NCI-H510A treated with DMSO at 0.1 percent for 48 hours (cell line): ENCODE results near the gene PLEKHG3.
A peak's percentile ranks its signal among the peaks of the same experiment; 100 is the strongest.

ENCODE experiments used
- DNase-seq: peaks from one replicate; lab custom pipeline; 2025; lab: John Stamatoyannopoulos, UW

Gene PLEKHG3

GRCh38 chr14:64747327-64747726, 43.1 kb downstream of the PLEKHG3 start:
- DNase-seq, result no peak

- DNase-seq, result no peak
These were observed 44.3 kb downstream of the PLEKHG3 start for GRCh38 chr14:64748521-64748920.

DNA sequence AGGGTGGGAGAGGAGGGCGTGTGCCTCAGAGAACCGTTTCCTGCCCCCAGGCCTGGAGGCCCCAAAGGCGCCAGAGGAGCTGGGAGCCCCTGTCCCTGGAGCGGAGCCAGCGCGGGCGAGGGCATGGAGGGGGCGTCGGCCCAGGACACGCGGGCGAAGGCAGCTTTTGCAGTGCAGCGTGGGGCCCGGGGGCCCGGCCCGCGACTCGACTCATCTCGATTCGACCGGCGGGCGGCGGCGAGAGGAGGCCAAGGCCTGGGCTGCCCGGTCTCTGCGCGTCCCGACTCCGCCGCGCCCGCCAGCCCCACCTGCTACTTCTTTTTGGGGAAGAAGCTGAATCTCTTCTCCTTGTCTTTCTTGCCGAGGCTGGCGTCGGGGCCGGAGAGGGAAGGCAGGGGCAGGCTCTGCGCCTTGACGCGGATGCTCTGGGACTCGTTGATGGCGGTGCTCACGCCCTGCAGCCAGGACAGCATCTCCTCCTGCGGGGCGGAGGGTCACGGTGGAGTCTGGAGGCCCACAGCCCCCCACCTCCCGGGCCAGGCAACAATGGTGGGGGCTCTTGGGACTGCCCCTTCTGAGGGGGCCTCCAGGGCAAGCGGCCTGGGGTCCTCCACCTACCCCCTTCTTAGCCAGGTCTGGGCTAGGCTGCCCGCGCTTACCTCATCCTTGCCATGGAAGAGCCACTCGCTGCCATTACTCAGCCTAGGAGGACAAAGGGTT, 44.9 kb downstream of the PLEKHG3 start:
- DNase-seq, result no peak

- no peak for DNase-seq
These were observed 48.7 kb downstream of the PLEKHG3 start for GRCh38 chr14:64752909-64753308.

GRCh38 chr14:64753374-64753773, 49.1 kb downstream of the PLEKHG3 start:
- no peak for DNase-seq

GRCh38 chr14:64753999-64754398, 49.8 kb downstream of the PLEKHG3 start:
- DNase-seq, result no peak

DNA sequence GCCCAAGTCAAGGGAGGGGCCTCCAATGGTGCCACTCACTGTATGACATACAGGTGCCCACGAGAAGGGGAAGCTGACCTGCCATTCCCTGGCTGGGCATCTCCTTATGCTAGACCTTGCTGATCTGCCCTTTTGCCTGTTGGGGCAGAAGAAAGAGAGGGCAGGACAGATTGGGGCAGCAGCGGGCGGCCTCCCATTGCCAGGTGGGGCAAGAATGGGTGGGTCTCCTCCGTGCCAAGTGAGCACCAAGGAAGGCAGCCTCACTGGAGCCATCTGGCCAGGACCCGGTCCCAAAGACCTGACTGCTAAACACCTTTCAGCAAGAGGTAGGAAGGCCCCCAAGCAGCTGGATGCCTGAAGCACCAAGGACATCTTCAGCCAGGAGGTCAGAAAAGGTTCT, 50.5 kb downstream of the PLEKHG3 start:
- DNase-seq, result no peak

DNA sequence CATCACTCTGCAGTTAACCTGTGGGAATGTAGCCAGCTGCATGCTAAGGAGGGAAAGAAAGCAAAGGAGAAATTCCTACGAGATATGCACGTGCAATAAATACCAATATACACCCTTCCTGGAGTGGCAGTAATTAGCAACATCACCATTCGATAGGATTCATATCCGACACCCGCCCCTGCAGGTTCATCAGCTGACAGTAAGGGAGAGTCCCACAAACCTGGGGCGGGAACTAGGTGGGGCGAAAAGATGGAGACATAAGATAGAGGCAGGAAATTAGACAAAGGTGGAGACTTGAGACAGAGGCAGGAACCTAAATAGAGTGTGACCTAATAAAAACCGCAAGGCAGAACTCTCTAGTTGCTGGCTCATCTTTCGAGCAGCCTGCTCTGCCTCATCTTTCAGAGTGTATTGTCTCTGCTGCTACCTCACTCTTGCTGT, 51.6 kb downstream of the PLEKHG3 start:
- DNase-seq, result no peak

DNA sequence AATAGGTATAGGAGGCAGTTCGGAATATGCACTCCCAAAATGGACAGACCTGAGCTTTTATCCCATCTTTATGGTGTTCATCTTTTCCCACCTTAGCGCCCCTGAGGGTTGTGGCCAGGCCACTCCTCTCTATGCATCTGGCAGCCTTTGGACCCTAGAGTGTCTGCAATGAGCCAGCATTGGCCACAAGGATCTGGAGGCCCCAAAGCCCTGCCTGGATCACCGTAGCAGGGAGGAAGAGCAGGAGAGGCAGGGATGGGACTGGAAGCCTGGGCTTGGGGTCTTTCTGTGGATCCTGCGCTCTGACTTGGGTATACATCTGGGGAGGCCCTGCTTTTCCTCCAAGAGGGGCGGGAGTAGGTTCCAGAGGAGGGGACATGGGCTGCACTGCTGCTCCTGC, 52.5 kb downstream of the PLEKHG3 start:
- no peak for DNase-seq

DNA sequence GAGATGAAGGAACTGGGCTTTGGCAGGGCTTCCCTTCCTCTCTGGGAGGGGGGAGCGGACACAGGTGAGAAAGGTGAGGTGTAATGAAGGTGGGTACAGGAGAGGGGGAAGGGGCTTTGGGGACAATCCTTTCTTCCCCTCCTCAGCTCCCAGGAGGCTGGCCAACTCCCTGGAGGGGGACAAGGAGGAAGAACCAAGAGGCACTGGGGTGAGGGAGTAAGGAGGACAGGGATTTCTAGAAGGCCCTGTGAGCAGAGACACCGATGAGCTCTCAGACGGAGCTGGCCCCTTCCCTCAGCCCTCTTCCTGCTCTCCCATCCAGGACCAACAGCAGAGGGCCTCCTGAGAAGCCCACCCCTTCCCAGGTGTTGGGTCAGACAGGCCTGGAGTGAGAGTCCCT, 53.4 kb downstream of the PLEKHG3 start:
- DNase-seq, result no peak

GRCh38 chr14:64758025-64758521, 53.8 kb downstream of the PLEKHG3 start:
- DNase-seq, result peak; percentile 44

GRCh38 chr14:64758691-64759554, 54.7 kb downstream of the PLEKHG3 start:
- no peak for DNase-seq

DNA sequence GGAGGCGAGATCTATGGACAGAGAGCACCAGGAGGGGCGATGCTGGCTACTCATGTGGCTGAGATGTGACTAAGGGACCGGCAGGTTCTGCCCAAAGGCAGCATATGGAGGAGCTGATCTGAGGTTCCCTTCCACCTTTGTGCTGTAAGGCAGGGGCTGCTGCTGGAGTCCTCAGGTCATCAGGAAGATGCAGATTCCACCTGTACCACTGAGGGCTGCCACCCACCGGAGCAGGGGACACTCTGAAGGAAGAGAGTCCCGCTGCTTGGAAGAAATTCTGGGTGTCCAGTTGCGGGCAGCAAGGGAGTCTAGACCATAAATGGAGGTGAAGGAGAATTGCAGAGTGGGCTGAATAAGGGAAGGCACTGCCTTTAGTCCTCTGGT, 55.3 kb downstream of the PLEKHG3 start:
- no peak for DNase-seq

DNA sequence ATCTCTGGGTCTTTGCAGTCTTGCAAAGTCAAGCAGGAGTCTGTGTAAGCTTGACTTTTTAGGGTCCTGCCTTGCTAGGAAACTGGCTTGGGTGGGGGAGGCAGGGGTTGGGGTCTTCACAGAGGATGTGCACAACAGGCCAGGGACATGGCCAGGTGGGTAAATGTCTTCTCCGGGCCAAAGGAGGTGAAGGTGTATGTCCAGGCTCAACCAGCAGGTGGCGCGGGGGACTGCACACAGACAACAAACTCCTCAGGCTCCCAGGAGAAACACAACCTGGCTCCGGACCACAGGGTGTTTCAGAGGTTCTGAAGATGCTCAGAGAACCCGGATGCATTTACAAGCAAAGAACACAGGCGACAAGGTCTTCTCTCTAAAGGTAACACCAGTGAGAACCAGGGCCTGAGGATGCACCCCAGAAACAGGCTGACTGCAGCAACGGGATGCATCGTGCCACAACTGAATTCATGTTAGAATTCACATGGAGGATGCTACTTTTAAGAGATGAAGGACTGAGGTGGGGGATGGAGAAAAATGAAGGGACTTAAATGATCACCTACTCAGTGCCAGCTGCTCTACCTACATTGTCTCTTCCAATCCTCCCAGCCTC, 56.0 kb downstream of the PLEKHG3 start:
- peak; percentile 76 for DNase-seq

GRCh38 chr14:64760916-64761315, 56.7 kb downstream of the PLEKHG3 start:
- no peak for DNase-seq

GRCh38 chr14:64761441-64762043, 57.3 kb downstream of the PLEKHG3 start:
- DNase-seq, result peak; percentile 53

DNA sequence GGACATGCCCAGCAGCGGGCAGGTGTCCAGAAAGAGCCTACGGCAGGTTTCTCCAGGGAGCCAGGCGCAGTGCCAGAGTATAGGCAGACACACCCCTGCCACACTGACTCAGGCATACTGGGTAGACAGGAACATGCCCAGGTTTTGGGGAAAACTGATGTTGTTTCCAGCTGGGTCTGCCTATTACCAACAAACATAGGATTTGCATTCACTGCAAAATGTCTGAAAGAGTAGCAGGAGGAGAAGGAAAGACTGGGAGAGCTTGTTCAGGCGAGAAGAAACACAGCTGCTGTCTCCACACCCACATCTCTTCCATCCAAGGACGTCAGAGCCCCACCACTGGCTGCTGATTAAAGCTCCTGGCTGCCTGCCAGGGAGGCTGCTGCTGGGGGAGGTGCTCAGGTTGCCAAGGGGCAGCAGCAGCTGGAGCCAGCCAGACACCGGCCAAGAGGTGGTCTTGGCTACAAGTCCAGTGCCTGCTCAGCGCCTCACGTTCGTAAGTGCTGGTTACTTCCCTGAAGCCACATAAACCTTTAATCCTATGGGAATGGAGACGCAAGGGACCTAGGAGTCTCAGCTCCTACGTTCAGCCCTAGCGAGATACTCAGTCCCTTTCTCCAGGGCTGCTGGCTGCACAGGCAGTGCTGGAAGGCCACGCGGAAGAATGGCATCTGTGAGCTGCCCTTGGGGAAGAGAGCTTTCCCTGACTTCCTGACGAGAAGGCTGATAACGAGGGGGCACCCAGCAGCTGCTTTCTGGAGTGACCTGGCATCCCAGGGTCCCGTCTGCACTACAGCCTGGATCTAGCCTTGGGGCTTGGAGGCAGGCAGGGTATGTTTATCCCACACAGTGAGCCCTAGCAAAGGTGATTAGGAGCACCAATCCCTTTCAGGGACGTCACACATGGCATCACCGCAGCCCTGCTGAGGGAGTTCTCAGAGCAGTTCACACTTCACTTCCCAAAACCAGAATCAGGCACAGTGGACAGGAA, 58.1 kb downstream of the PLEKHG3 start:
- peak; percentile 96 for DNase-seq

GRCh38 chr14:64763085-64763782, 59.0 kb downstream of the PLEKHG3 start:
- no peak for DNase-seq

DNA sequence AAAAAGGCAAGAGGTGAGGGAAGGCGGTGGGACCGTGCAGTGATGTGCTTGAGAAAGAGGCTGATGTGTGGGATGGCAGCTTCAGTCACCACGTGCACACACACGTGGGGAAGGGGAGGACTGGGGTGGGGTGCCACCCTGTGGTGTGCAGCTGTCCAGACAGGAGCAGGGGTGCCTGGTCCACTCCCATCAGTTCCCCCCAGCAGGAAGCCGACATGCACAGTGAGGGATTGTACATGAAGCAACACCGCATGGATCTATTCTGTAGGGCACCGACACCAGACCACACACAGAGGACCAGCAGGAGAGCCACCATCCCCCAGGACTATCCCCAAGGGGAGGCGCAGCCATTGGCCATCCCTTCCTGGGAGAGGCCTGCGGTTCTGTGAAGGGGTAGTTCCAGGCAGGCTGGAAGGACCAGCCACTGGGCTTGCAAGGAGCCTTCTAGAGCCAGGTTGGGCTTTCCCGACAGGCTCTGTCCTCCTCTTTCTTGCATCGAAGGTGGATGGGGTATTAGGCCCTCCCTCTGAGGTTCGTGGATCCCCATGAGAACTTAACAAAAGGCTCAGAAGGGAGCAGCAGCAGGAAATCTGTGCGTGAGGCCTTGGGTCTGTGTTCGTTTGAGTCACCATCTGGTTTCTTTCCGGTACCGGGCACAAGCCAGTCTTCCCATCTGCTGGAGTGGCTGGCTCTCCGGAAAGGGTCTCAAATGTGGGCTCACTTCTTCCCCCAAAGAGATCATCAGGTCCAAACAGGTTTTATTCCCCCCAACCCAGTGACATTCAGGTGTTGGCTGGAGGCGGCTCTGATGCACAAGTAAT, 59.8 kb downstream of the PLEKHG3 start:
- DNase-seq, result no peak
